OCI-LY1 (cell line): ENCODE results near the gene MYO1D.

Source experiments
- EZH2 ChIP-seq: fragments of 200-600 bp; sonication (generic), shearing (Covaris generic); IDR thresholded peaks from 2 replicates; pipeline ENCODE4 v1.8.0; 2017; ENCODE audit warnings: borderline replicate concordance, mixed run types, mild to moderate bottlenecking, antibody characterized with exemption, low read length, moderate library complexity, mixed read lengths
- TF ChIP-seq, protein P1 (sequence below): fragments of 200-600 bp; sonication (generic), shearing (Covaris generic); IDR thresholded peaks from 2 replicates; pipeline ENCODE4 v1.5.1; 2017; ENCODE audit warnings: mild to moderate bottlenecking, antibody characterized with exemption, low read length, moderate library complexity, mixed read lengths

GRCh38 chr17:32565401-32565800 is 311.5 kb downstream of the MYO1D start:
- TF ChIP-seq, protein P1, sequence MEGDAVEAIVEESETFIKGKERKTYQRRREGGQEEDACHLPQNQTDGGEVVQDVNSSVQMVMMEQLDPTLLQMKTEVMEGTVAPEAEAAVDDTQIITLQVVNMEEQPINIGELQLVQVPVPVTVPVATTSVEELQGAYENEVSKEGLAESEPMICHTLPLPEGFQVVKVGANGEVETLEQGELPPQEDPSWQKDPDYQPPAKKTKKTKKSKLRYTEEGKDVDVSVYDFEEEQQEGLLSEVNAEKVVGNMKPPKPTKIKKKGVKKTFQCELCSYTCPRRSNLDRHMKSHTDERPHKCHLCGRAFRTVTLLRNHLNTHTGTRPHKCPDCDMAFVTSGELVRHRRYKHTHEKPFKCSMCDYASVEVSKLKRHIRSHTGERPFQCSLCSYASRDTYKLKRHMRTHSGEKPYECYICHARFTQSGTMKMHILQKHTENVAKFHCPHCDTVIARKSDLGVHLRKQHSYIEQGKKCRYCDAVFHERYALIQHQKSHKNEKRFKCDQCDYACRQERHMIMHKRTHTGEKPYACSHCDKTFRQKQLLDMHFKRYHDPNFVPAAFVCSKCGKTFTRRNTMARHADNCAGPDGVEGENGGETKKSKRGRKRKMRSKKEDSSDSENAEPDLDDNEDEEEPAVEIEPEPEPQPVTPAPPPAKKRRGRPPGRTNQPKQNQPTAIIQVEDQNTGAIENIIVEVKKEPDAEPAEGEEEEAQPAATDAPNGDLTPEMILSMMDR, result no peak
- TF ChIP-seq EZH2, result no peak
